GM19324 (cell line): ENCODE measurements around the gene CORO1C.

Experiments used
- ATAC-seq: cut with Tn5 transposase; IDR thresholded peaks from one replicate; pipeline ENCODE4 v1.9.1; 2021; ENCODE audit warnings: mild to moderate bottlenecking, moderate library complexity; ENCODE audit not compliant: unreplicated experiment, low FRiP score

CORO1C gene

GRCh38 chr12:108653922-108654321, 77.4 kb downstream of the CORO1C start:
- no peak for ATAC-seq

- ATAC-seq: no peak
These were observed 78.2 kb downstream of the CORO1C start for GRCh38 chr12:108653082-108653516.

GRCh38 chr12:108650083-108650482, 81.2 kb downstream of the CORO1C start:
- no peak for ATAC-seq

GRCh38 chr12:108649669-108650068, 81.6 kb downstream of the CORO1C start:
- ATAC-seq: no peak

GRCh38 chr12:108649126-108649525, 82.2 kb downstream of the CORO1C start:
- no peak for ATAC-seq

- no peak for ATAC-seq
These were observed 82.9 kb downstream of the CORO1C start for GRCh38 chr12:108648371-108648770.

GRCh38 chr12:108647585-108648287, 83.6 kb downstream of the CORO1C start:
- ATAC-seq: no peak

GRCh38 chr12:108646600-108647579, 84.4 kb downstream of the CORO1C start:
- ATAC-seq: no peak

- ATAC-seq: no peak
These were observed 85.4 kb downstream of the CORO1C start for GRCh38 chr12:108645686-108646599.

GRCh38 chr12:108644811-108645120, 86.6 kb downstream of the CORO1C start:
- ATAC-seq: no peak

GRCh38 chr12:108643941-108644810, 87.1 kb downstream of the CORO1C start:
- ATAC-seq: no peak

- ATAC-seq: no peak
These were observed 88.2 kb downstream of the CORO1C start for GRCh38 chr12:108642899-108643654.

- no peak for ATAC-seq
These were observed 88.9 kb downstream of the CORO1C start for GRCh38 chr12:108642269-108642870.

GRCh38 chr12:108641446-108642268, 89.7 kb downstream of the CORO1C start:
- ATAC-seq: no peak

- no peak for ATAC-seq
These were observed 90.4 kb downstream of the CORO1C start for GRCh38 chr12:108640802-108641445.

- ATAC-seq: no peak
These were observed 92.1 kb downstream of the CORO1C start for GRCh38 chr12:108638997-108639822.
